Gastroesophageal sphincter (tissue), 4 donors: ENCODE data around the gene SUSD3. TPM values are rescaled to one million over a fixed set of nuclear protein-coding genes. Genes with fewer than 3 reads are reported as not detected.

Experiments used
- ATAC-seq: fragments of 150-250 bp; one replicate; pipeline ENCODE4 v1.9.1; 2016; ENCODE audit warnings: mild to moderate bottlenecking, moderate library complexity
- H3K27ac ChIP-seq, 4 donors: fragments of 200-600 bp; sonication (generic) in 3 of 4; 1 replicate in 3 of 4; 2 replicates in 1 of 4; pipeline ENCODE4 v1.5.1; 2016 to 2019
- H3K27me3 ChIP-seq: fragments of 200-600 bp; sonication (generic); one replicate; pipeline ENCODE4 v1.5.1; 2019
- H3K36me3 ChIP-seq, 2 donors: fragments of 200-600 bp; sonication (generic); one replicate each; pipeline ENCODE4 v1.5.1; 2019; ENCODE audit warnings: control low read depth in 1 of 2
- H3K4me1 ChIP-seq, 3 donors: fragments of 200-600 bp; sonication (generic); 1 replicate in 2 of 3; 2 replicates in 1 of 3; pipeline ENCODE4 v1.5.1; 2016 to 2019; ENCODE audit warnings: control low read depth in 2 of 3
- H3K4me3 ChIP-seq, 2 donors: fragments of 200-600 bp; sonication (generic); one replicate each; pipeline ENCODE4 v1.5.1; 2019; ENCODE audit warnings: mild to moderate bottlenecking in 1 of 2, moderate library complexity in 1 of 2
- H3K9me3 ChIP-seq, 3 donors: fragments of 200-600 bp; sonication (generic); one replicate each; pipeline ENCODE4 v1.5.1; 2017 to 2019; ENCODE audit warnings: control low read depth in 2 of 3
- CTCF ChIP-seq, 4 experiments: fragments of 200-600 bp in 2 of 4; fragments of 450-650 bp in 2 of 4; sonication (generic) in 1 of 4; IDR thresholded peaks; one replicate each; pipeline ENCODE4 v1.5.1; 2017 to 2019; ENCODE audit warnings: antibody characterized with exemption in 4 of 4, mild to moderate bottlenecking in 2 of 4, moderate library complexity in 2 of 4
- EP300 ChIP-seq: sonication (generic); formaldehyde crosslinking; IDR thresholded peaks from one replicate; pipeline ENCODE4 v1.6.1; 2017; ENCODE audit warnings: antibody characterized with exemption, mild to moderate bottlenecking
- POLR2A ChIP-seq, 2 donors: fragments of 450-650 bp; IDR thresholded peaks; one replicate each; pipeline ENCODE4 v1.6.1; 2017; ENCODE audit warnings: antibody characterized with exemption in 2 of 2, mild to moderate bottlenecking in 2 of 2, moderate library complexity in 1 of 2
- POLR2AphosphoS5 ChIP-seq: sonication (generic); formaldehyde crosslinking; IDR thresholded peaks from one replicate; pipeline ENCODE4 v1.6.1; 2017; ENCODE audit warnings: antibody characterized with exemption
- WGBS, 2 donors: methylation state at CpG; one replicate each; pipeline ENCODE4 v1.1.5; 2018; ENCODE audit warnings: low coverage in 1 of 2; 5-methylcytosine and 5-hydroxymethylcytosine counted together
- total RNA-seq, 4 donors: library from RNA; depleted of rRNA; stranded (reverse); fragments of >200 nt; gene quantifications; one replicate each; pipeline ENCODE4 v1.1.0, GENCODE V29; 2016

Gene SUSD3
- total RNA-seq, 4 donors from 2014 or later: 1.5 to 4.7 (median 2.1) TPM; not detected in 1

DNA sequence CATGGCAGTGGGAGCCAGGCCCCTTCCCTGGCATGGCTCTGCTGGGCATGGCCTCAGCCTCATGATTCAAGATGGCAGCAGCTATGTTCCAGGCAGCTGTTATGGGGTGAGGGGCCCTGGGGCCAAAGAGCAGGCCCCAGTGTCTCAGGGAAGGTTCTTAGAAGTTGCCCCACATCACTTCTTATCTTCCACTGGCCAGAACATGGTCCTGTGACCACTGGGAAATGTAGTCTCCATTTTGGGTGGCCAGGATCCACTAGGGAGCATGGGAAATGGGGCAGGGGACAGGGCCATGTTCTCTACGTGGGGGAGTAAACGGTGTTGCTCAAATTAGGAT, 18.3 kb downstream of the SUSD3 start:
- Histone ChIP-seq H3K27ac (no peak overlapping the region), H3K36me3 (no peaks in the 10 kb centered on the region), H3K9me3 (no peaks in the 10 kb centered on the region), H3K4me3 (no peak overlapping the region), H3K27me3 (no peaks in the 10 kb centered on the region), H3K4me1 (peaks cover 0 to 20% (median 9%) of the 10 kb centered on the region in 3 donors)
- ATAC-seq: no peak
- WGBS, 2 donors: 100% methylated on average over 2 of the region's 2 CpGs; no CpG with 5 or more reads in 1 of the 2 donors
- TF ChIP-seq EP300 (no peak), POLR2AphosphoS5 (no peak), CTCF (IDR thresholded peaks at IDR 0.05) (no peak), POLR2A (IDR thresholded peaks at IDR 0.05) (no peak)

- Histone ChIP-seq H3K9me3 (no peaks in the 10 kb centered on the region), H3K4me3 (no peak overlapping the region), H3K27me3 (no peaks in the 10 kb centered on the region), H3K27ac (no peak overlapping the region), H3K36me3 (no peaks in the 10 kb centered on the region), H3K4me1 (peaks cover 0 to 14% (median 6%) of the 10 kb centered on the region in 3 donors)
- WGBS, 2 donors: no CpG with 5 or more reads among the region's 1 CpG
- no peak for TF ChIP-seq POLR2A (IDR thresholded peaks at IDR 0.05)
- no peak for TF ChIP-seq CTCF (IDR thresholded peaks at IDR 0.05)
- TF ChIP-seq EP300: no peak
- TF ChIP-seq POLR2AphosphoS5: no peak
- no peak for ATAC-seq
Measured at GRCh38 chr9:93077367-93077766, 18.9 kb downstream of the SUSD3 start.

DNA sequence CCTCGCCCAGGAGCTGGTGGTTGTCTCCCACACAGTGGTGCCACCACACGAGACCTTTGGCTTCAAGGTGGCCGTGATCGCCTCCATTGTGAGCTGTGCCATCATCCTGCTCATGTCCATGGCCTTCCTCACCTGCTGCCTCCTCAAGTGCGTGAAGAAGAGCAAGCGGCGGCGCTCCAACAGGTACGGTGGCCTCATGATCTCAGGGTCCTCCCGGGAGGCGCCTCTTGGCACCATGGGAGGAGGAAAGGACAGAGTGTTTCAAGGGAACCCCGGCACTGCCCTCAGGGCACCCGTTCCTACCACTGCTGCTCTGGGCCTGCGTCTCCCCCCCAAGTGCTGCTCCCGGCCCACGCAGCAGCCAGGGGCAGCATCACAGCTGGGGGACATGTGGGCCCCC, 19.3 kb downstream of the SUSD3 start:
- Histone ChIP-seq H3K27ac (no peak overlapping the region), H3K36me3 (no peaks in the 10 kb centered on the region), H3K4me3 (no peak overlapping the region), H3K27me3 (no peaks in the 10 kb centered on the region), H3K9me3 (no peaks in the 10 kb centered on the region), H3K4me1 (peaks cover 0 to 9% (median 2%) of the 10 kb centered on the region in 3 donors)
- WGBS, 2 donors: 93 to 100% methylated on average over 3 of the region's 16 CpGs
- TF ChIP-seq POLR2AphosphoS5 (no peak), CTCF (IDR thresholded peaks at IDR 0.05) (no peak), POLR2A (IDR thresholded peaks at IDR 0.05) (no peak), EP300 (no peak)
- no peak for ATAC-seq

- no peaks in the 10 kb centered on the region for H3K4me1 ChIP-seq
- TF ChIP-seq POLR2A (IDR thresholded peaks at IDR 0.05) (no peak), CTCF (IDR thresholded peaks at IDR 0.05) (no peak), EP300 (no peak), POLR2AphosphoS5 (no peak)
- no peaks in the 10 kb centered on the region for H3K9me3 ChIP-seq
- H3K36me3 ChIP-seq: no peaks in the 10 kb centered on the region
- no CpG with 5 or more reads among the region's 13 CpGs for WGBS, 2 donors
- no peaks in the 10 kb centered on the region for H3K27me3 ChIP-seq
- H3K27ac ChIP-seq: no peak overlapping the region
- H3K4me3 ChIP-seq: no peak overlapping the region
- ATAC-seq: no peak
Measured at GRCh38 chr9:93079371-93079770, 20.9 kb downstream of the SUSD3 start.

- Histone ChIP-seq H3K27ac (no peak overlapping the region), H3K4me3 (no peak overlapping the region), H3K4me1 (no peaks in the 10 kb centered on the region), H3K36me3 (no peaks in the 10 kb centered on the region), H3K27me3 (no peaks in the 10 kb centered on the region), H3K9me3 (no peaks in the 10 kb centered on the region)
- no peak for TF ChIP-seq POLR2A (IDR thresholded peaks at IDR 0.05)
- 89 to 100% methylated on average over 1 to 4 of the region's 9 CpGs for WGBS, 2 donors
- no peak for ATAC-seq
Measured at GRCh38 chr9:93080406-93080805, 21.9 kb downstream of the SUSD3 start.
